Testis (tissue), 3 donors: ENCODE results near the gene MARK2. TPM values are rescaled to one million over a fixed set of nuclear protein-coding genes. Genes with fewer than 3 reads are reported as not detected.

Experiments
- DNase-seq: peaks from one replicate; pipeline ENCODE4 v3.0.0-alpha.2; 2019
- H3K27ac ChIP-seq, 2 donors: fragments of 200-600 bp; sonication (generic); one replicate each; pipeline ENCODE4 v1.5.1; 2019
- H3K27me3 ChIP-seq: fragments of 200-600 bp; sonication (generic); one replicate; pipeline ENCODE4 v1.5.1; 2019
- H3K36me3 ChIP-seq: fragments of 200-600 bp; sonication (generic); one replicate; pipeline ENCODE4 v1.5.1; 2017; ENCODE audit warnings: low read depth; ENCODE audit errors: missing control alignments
- H3K4me1 ChIP-seq: fragments of 200-600 bp; sonication (generic); one replicate; pipeline ENCODE4 v1.5.1; 2019
- H3K4me3 ChIP-seq, 2 donors: fragments of 200-600 bp; sonication (generic); one replicate each; pipeline ENCODE4 v1.5.1; 2017 to 2019
- H3K9me3 ChIP-seq: fragments of 200-600 bp; sonication (generic); one replicate; pipeline ENCODE4 v1.5.1; 2017
- CTCF ChIP-seq, 3 experiments: fragments of 450-650 bp in 2 of 3; fragments of 200-600 bp in 1 of 3; sonication (generic) in 1 of 3; IDR thresholded peaks; one replicate each; pipeline ENCODE4 v1.5.1; 2016 to 2019; ENCODE audit warnings: antibody characterized with exemption in 3 of 3, mild to moderate bottlenecking in 2 of 3, moderate library complexity in 1 of 3
- POLR2A ChIP-seq: fragments of 450-650 bp; IDR thresholded peaks from one replicate; pipeline ENCODE4 v1.6.1; 2017; ENCODE audit warnings: antibody characterized with exemption, mild to moderate bottlenecking, moderate library complexity
- WGBS, 2 donors: methylation state at CpG; one replicate each; pipeline ENCODE4 v1.1.5; 2018; 5-methylcytosine and 5-hydroxymethylcytosine counted together
- intact Hi-C: fragments of 100-400 bp; cut with DNase I; formaldehyde crosslinking; loops from one replicate; pipeline ENCODE4 v1.15.1; 2023; ENCODE audit warnings: low total_unique reads
- polyA plus RNA-seq: library from polyadenylated mRNA; stranded (reverse); fragments of 350-450 nt; fragmentation: Illumina TruSeq; extraction: RNeasy Lipid Tissue Mini Kit (QIAGEN cat#74804); gene quantifications from one replicate; pipeline ENCODE4 v1.2.3, GENCODE V29; 2014; ENCODE audit warnings: low read depth, low replicate concordance; ENCODE audit not compliant: insufficient read depth
- total RNA-seq, 2 donors: library from RNA; depleted of rRNA; stranded (reverse); fragments of >200 nt; gene quantifications; one replicate each; pipeline ENCODE4 v1.2.3, GENCODE V29; 2016

MARK2 gene
- total and polyA plus RNA-seq, 3 donors from 2014 or later = 24.7 to 52.8 (median 51.7) TPM

- intact Hi-C loops = no loop called here
These were observed 73.8 kb downstream of the MARK2 start for GRCh38 chr11:63912678-63913077.

GRCh38 chr11:63913866-63914830 lies 75.2 kb downstream of the MARK2 start:
- no peaks in the 10 kb centered on the region for H3K36me3 ChIP-seq
- no peak for DNase-seq
- no peaks in the 10 kb centered on the region for H3K27me3 ChIP-seq
- H3K27ac ChIP-seq = no peak overlapping the region
- peaks cover 44% of the 10 kb centered on the region for H3K4me1 ChIP-seq
- no peaks in the 10 kb centered on the region for H3K9me3 ChIP-seq
- 90 to 97% methylated on average over 22 to 34 of the region's 34 CpGs for WGBS, 2 donors
- H3K4me3 ChIP-seq = no peak overlapping the region
- TF ChIP-seq POLR2A = no peak
- no peak for TF ChIP-seq CTCF (IDR thresholded peaks at IDR 0.05)
- intact Hi-C loops = no loop called here

More at GRCh38 chr11:63912678-63913077, 73.8 kb downstream of the MARK2 start:
- TF ChIP-seq POLR2A = no peak
- TF ChIP-seq CTCF (IDR thresholded peaks at IDR 0.05) = no peak
- no peaks in the 10 kb centered on the region for H3K27me3 ChIP-seq
- no peak overlapping the region for H3K27ac ChIP-seq
- H3K4me1 ChIP-seq = peaks cover 45% of the 10 kb centered on the region
- DNase-seq = no peak
- no peaks in the 10 kb centered on the region for H3K36me3 ChIP-seq
- WGBS, 2 donors = 91% methylated on average over 7 of the region's 7 CpGs
- no peaks in the 10 kb centered on the region for H3K9me3 ChIP-seq
- H3K4me3 ChIP-seq = no peak overlapping the region

GRCh38 chr11:63914896-63915691 lies 76.2 kb downstream of the MARK2 start:
- intact Hi-C loops = no loop called here
- H3K9me3 ChIP-seq = no peaks in the 10 kb centered on the region
- H3K27ac ChIP-seq = no peak overlapping the region
- H3K4me1 ChIP-seq = peaks cover 47% of the 10 kb centered on the region
- no peaks in the 10 kb centered on the region for H3K27me3 ChIP-seq
- no peak overlapping the region for H3K4me3 ChIP-seq
- H3K36me3 ChIP-seq = no peaks in the 10 kb centered on the region
- WGBS, 2 donors = 40 to 57% methylated on average over 5 to 20 of the region's 20 CpGs
- no peak for TF ChIP-seq CTCF (IDR thresholded peaks at IDR 0.05)
- TF ChIP-seq POLR2A = no peak
- no peak for DNase-seq

- DNase-seq = peak; percentile 56
- Histone ChIP-seq H3K9me3 (no peaks in the 10 kb centered on the region), H3K36me3 (no peaks in the 10 kb centered on the region), H3K4me1 (peaks cover 49% of the 10 kb centered on the region), H3K4me3 (peak overlapping the region; percentile 41 to 50), H3K27ac (no peak overlapping the region), H3K27me3 (no peaks in the 10 kb centered on the region)
- TF ChIP-seq CTCF (IDR thresholded peaks at IDR 0.05) (peak in 2 of 3 experiments; percentile 27 to 32), POLR2A (no peak)
- intact Hi-C loops = no loop called here
- WGBS, 2 donors = 2 to 3% methylated on average over 11 to 54 of the region's 56 CpGs
These were observed 77.3 kb downstream of the MARK2 start for GRCh38 chr11:63915961-63916836.
